ENCODE results near the gene NDP.
"Not testable (repeated sequence)": the region's sequence is repeated elsewhere in the genome, so short reads cannot be mapped to it uniquely, and the experiment has no call there.

Gene NDP

DNA sequence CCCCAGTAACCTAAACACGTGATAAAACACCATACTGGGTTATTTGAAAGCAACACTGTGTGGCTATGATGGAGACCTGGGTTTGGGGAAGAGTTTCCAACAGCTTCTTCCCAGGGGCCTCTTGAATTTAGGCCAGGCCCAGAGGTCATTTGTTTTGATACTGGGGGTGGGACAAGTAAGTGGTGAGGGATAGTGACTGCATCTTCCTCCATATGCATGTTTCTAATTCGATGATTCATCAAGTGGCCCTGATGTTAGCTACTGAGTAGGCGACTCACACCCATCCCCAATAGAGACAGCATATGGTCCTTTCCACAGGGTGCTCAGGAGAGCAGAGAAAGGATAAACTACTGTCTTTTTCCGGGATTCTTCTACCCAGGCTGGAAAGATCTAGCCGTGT is 2.7 kb downstream of the NDP start:
- DNase-seq (ENCODE audit: low read depth) = no peak

- no peak for DNase-seq (ENCODE audit: low read depth)
These were observed 3.4 kb downstream of the NDP start for GRCh38 chrX:43969504-43970501.

DNA sequence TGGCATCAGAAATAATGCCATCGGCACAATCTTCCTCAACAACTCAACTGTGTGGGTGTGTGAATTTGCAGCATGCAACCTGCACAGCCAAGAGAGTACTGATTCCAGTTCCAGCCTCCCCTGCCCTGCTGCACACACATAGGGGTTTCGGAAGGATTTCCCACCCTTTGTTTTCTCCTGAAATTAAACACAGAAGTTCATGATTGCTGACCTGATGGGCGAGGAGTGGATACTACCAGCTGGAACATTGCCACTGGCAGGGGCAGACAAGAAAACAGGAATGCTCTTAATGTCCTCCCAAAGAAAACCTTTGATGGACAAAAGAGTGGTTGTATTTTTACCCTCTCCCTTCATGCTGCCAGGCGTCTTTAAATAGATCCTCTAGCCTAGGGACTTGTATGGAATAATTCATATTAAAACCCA is 4.8 kb downstream of the NDP start:
- DNase-seq (ENCODE audit: low read depth) = no peak

DNA sequence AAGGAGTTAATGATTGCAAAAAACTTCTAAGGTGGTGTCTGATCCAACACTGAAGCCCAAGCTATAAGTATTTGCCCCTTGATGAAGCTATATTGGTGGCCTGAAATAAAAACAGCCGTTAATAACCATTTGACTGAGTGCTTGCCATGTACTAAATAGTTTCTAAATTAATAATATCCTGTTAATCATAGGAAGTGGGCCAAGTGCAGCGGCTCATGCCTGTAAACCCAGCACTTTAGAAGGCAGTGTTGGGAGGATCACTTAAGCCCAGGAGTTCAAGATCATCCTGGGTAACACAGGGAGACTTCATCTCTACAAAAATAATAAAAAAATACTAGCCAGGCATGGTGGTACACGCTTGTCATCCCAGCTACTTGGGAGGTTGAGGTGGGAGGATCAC is 8.3 kb downstream of the NDP start:
- DNase-seq (ENCODE audit: low read depth) = no peak

DNA sequence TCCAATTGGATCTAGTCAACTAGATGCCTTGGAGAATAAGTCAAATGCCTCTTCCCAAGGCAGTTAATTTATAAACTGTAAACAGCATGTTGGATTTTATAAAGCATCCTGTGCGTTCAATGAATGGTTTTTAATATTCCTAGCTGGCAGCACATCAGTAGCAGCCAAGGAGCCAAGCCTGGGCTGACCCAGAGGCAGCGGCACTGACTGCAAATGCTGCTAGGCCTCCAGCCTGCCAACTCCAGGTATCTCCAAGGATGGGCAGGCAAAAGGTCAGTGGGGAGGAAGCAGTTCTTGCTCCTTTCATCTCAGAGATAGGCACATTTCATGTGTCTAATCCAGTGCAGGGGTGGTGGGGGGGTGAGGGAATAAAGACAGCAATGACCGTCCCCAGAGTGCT is 9.5 kb downstream of the NDP start:
- DNase-seq (ENCODE audit: low read depth) = no peak

- DNase-seq (ENCODE audit: low read depth) = no peak
These were observed 10.6 kb downstream of the NDP start for GRCh38 chrX:43962636-43963035.

DNA sequence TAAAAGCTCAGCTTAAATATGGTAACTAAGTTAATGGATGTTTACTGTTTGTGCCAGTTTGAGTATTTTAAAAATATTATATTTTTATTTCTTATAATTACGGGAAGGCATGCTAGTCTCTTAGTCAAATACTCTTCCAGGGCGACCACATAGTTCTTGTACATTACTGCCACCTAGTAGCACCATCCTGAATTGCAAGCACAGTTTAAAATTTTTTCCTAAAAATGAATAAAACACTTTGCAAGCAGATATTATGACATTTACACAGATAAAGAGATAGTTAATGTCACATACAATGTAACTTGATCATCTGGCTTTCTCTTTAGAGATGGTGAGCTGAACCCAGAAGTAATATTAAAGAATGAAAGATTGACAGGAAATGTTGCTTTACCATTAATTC is 11.5 kb downstream of the NDP start:
- DNase-seq (ENCODE audit: low read depth) = no peak

- no peak for DNase-seq (ENCODE audit: low read depth)
These were observed 14.7 kb downstream of the NDP start for GRCh38 chrX:43958529-43958928.

DNA sequence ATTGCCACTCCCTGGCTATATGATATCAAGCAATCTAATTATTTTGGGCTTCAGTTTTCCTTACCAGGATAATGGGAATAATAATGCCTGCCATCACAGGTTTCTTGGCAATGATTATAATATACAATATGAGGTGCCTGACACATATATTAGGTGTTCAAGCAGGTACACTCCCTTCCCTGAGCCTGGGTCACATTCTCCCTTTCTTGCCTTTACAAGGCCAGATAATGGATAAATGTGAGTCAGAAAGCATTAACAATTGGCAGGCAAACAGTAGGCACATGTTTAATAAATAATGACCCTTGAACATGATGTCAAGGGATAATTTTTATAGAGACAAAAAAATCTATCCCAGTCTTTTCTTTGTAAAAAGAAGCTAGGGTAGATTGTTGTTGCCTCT is 17.2 kb downstream of the NDP start:
- no peak for DNase-seq (ENCODE audit: low read depth)

DNA sequence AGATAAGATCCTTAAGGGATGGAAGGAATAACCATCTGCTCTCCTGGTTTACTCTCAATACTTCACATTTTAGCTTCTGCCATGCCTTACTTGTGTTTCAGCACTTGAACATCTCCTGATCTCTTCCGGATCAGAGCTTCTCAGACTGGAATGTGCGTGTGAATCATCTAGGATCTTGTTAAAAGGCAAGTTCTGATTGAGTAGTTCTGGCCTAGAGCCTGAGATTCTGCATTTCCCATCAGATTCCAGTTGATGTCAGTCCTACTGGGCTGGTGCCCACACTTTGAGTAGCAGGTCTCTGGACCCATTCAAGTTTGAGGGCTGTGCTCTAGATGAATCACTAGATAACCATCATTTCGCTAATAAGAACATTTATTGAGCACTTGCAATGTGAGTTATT is 20.0 kb downstream of the NDP start:
- no peak for DNase-seq (ENCODE audit: low read depth)

DNA sequence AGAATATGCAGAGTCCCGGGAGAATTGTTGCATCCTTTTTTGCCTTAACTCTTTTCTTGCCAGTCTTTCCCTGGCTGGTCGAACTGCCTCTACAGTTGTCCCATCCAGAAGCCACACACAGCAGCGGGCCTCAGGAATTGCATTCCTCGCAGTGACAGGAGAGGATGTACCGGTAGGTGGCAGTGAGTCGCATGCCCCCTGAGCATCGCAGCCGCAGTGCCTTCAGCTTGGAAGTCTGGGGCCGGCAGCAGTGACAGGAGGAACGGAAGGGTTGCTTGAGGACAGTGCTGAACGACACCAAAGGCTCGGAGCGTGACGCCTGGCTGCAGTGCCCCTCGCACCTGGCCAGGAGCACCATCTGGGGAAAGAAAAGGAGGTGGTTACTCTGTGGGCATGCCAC is 23.5 kb downstream of the NDP start:
- DNase-seq (ENCODE audit: low read depth) = no peak

- DNase-seq (ENCODE audit: low read depth) = no peak
These were observed 32.2 kb downstream of the NDP start for GRCh38 chrX:43940816-43941474.

DNA sequence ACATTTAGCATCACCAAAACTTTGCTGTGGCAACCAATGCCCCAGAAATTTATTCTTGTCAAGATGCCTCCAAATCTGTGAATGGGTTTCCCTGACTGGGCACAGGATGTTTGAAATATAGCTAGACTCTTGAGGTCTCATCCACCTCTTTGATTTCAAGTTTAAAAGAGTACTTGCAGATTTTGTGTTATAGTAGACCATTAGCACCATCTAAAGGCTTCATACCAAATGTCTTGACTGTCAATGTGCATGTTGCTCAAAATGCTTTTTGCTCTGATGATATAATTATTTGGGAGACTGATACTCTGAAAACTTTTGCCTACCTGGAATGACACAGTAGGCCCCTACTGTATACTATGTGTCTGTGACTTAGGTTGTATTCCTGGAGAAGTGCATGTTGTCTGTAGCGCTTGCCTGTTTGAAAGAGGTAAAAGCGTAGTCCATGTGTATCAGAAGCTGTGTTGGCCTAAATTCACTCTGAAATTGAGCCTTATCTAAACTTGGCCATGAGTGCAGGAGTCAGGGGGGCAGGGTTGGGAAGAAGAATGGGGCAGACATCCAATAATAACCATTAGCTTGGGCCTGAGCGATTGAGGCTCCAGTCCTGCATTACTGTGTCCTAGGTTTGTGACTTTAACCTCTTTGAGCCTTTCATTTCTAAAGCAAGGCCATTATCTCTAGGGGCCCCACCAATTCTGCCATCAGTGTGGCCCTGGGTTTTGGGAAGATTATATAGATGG is 33.8 kb downstream of the NDP start:
- no peak for DNase-seq (ENCODE audit: low read depth)

GRCh38 chrX:43922032-43922431 is 51.2 kb downstream of the NDP start:
- not testable (repeated sequence) for DNase-seq (ENCODE audit: low read depth)

- DNase-seq (ENCODE audit: low read depth) = not testable (repeated sequence)
These were observed 62.4 kb downstream of the NDP start for GRCh38 chrX:43910772-43911171.

DNA sequence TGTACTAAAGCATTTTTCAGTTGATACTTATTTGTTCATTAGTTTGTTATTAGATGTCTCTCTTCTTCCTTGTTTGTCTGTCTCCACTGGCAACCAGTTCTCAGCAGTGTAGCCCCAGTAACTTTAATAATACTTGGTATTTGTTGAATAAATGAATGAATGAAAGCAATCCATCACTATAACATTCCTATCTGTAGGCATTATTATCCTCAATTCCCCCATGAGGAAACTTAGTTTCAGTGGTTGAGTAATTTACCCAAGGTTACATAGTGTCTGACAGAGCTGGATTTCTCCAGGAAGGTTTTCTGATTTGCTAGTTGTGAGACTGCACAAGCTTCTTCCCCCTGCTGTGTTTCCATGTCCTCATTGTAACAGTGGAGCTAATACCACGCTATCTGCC is 63.2 kb downstream of the NDP start:
- DNase-seq (ENCODE audit: low read depth) = no peak

DNA sequence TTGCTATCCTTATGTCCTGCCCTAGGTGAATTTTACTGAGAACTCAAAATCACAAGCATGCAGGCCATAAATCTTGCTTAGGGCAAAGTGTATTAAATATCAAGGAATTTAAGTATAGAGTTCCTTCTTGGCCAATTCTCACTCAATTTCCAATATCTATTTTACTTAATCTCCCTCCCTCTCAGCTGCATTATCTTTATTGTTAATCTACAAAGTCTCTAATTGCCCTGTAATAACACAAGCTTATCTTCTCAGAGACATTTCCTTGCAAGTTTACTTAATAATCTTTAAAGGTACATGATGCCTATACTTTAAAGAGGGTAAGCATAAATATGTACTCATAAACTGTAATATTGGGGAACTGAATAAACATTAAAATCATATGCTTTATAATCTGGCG is 64.0 kb downstream of the NDP start:
- DNase-seq (ENCODE audit: low read depth) = no peak

DNA sequence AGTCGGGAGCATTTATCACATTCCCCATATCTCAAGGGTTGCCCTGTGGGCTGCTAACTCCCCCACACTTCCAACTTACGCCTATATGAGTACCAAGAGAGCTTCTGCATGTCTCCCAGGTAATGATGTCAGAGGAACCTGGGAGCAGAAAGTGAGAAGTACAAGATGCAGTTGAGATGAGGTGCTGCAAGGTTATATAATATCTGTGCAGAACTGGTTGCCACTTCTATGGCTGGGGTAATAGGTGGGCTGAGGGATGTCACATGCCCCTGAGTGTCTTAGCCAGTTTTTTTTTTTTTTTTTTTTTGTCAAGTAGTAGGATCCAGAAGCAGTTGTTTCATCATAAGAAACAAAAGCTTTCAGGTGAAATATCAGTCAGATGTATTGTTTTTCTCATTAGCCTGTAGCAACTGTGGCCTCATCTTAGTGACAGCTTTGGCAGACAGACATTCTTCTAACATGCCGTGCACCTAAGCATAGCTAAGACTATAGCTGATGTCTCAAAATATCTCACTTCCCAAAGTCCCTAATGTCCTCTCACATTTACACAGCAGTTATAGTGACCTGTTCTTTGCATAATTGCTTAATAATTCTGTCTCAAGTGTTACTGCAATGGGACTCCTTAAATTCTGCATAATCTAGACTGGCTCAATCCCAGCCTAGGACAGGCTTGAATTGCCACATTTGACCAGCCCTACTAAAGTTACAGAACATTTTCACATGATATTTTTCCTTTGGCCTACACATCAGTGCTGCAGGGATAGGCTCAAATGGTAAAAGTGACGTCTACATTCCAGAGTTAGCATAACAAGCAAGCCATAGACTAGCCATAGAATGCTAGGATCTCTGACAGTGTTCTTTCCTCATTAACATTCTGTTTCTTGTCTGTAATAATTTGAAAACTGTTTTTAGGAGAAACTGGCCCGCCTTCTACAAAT is 73.0 kb downstream of the NDP start:
- DNase-seq (ENCODE audit: low read depth) = no peak

Data from non-pigmented ciliary epithelial cell (primary cell).